Activated CD8-positive, alpha-beta T cell treated with anti-CD3 and anti-CD28 coated beads, Interleukin-2, amount 10 ng/mL, durations not matched to agents 7 days and 5 days (primary cell): ENCODE measurements around the gene BRD7. TPM values are rescaled to one million over a fixed set of nuclear protein-coding genes. Genes with fewer than 3 reads are reported as not detected.

Source experiments
- ATAC-seq: fragments of 150-1000 bp; cut with Tn5 transposase; one replicate; pipeline ENCODE4 v1.10.0; 2021; ENCODE audit warnings: moderate library complexity
- CTCF ChIA-PET: fragments of 350-600 bp; sonication (Branson Sonifier 250); formaldehyde crosslinking; loops from one replicate; lab custom pipeline; 2021; ENCODE audit warnings: antibody characterized with exemption; lab: Charles Lee
- POLR2A ChIA-PET: fragments of 350-600 bp; sonication (Branson Sonifier 250); formaldehyde crosslinking; loops from one replicate; lab custom pipeline; 2021; ENCODE audit warnings: antibody characterized with exemption; lab: Charles Lee
- DNase-seq: peaks from one replicate; pipeline ENCODE4 v3.0.0-alpha.2; 2020
- H3K27ac Mint-ChIP-seq: one replicate; pipeline ENCODE4 v1.8.0; 2021; ENCODE audit warnings: mild to moderate bottlenecking, mixed read lengths
- H3K27me3 Mint-ChIP-seq: one replicate; pipeline ENCODE4 v1.8.0; 2021; ENCODE audit warnings: low read depth, mixed read lengths
- H3K36me3 Mint-ChIP-seq: one replicate; pipeline ENCODE4 v1.8.0; 2021; ENCODE audit warnings: low read depth, mixed read lengths
- H3K4me1 Mint-ChIP-seq: one replicate; pipeline ENCODE4 v1.8.0; 2021; ENCODE audit warnings: low read depth, mixed read lengths
- H3K4me3 Mint-ChIP-seq: one replicate; pipeline ENCODE4 v1.8.0; 2021; ENCODE audit warnings: mild to moderate bottlenecking, mixed read lengths
- H3K9me3 Mint-ChIP-seq: one replicate; pipeline ENCODE4 v1.8.0; 2022; ENCODE audit warnings: mixed read lengths; ENCODE audit not compliant: insufficient read depth
- total RNA-seq, 2 experiments: library from RNA; stranded (reverse); gene quantifications; one replicate each; pipeline ENCODE4 v1.2.3, GENCODE V29; 2021

BRD7 gene
- total RNA-seq, 2 experiments from 2014 or later = 88.9 to 90.4 TPM

DNA sequence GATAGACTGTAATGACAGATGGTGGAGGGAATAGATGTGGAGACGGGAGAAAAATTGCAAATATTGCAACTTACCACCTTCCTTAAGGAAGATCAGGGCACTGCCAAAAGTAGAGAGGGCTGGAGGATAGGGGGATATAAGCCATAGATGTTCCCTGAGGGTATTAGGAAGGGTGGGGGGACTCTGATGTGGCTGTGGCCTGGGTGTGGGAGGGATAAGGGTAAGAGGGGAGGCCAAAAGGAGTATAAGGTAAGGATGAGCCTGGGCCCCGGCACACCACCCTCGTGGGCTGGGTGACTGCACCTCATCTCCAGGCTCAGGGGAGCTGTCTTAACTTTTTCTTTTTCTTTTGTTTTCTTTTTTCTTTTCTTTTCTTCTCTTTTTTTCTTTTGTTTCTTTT lies 30.6 kb upstream of the BRD7 start:
- ChIA-PET POLR2A (no interaction called here), CTCF (no interaction called here)
- no peaks in the 10 kb centered on the region for H3K27me3 Mint-ChIP-seq
- no peak overlapping the region for H3K27ac Mint-ChIP-seq
- DNase-seq (no peak), ATAC-seq (no peak)
- no peak overlapping the region for H3K4me3 Mint-ChIP-seq
- peaks cover 4% of the 10 kb centered on the region for H3K4me1 Mint-ChIP-seq
- H3K36me3 Mint-ChIP-seq = no peaks in the 10 kb centered on the region
- H3K9me3 Mint-ChIP-seq = no peaks in the 10 kb centered on the region

DNA sequence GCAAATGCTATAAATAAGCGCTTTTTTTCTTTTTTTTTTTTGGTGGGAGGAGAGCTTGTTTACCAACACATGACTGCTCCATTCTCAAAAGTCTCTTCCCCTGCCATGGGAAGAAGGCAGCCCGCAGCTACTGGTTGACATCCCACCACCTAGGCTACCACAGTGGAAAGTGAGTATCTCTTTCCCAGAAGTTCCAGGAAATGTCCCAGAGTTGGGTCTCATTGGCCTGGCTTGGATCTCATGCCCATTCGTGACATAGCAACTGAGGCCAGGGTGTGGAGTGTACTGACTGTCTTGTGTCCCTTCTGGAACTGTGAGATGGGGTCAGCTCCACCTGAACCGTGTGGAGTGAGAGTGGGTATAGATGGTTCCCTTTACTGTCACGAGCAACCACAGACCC lies 29.5 kb upstream of the BRD7 start:
- POLR2A ChIA-PET = no interaction called here
- H3K27ac Mint-ChIP-seq = no peak overlapping the region
- no peaks in the 10 kb centered on the region for H3K27me3 Mint-ChIP-seq
- no peaks in the 10 kb centered on the region for H3K9me3 Mint-ChIP-seq
- CTCF ChIA-PET = no interaction called here
- no peak for DNase-seq
- H3K36me3 Mint-ChIP-seq = no peaks in the 10 kb centered on the region
- H3K4me3 Mint-ChIP-seq = no peak overlapping the region
- ATAC-seq = no peak
- peaks cover 4% of the 10 kb centered on the region for H3K4me1 Mint-ChIP-seq

DNA sequence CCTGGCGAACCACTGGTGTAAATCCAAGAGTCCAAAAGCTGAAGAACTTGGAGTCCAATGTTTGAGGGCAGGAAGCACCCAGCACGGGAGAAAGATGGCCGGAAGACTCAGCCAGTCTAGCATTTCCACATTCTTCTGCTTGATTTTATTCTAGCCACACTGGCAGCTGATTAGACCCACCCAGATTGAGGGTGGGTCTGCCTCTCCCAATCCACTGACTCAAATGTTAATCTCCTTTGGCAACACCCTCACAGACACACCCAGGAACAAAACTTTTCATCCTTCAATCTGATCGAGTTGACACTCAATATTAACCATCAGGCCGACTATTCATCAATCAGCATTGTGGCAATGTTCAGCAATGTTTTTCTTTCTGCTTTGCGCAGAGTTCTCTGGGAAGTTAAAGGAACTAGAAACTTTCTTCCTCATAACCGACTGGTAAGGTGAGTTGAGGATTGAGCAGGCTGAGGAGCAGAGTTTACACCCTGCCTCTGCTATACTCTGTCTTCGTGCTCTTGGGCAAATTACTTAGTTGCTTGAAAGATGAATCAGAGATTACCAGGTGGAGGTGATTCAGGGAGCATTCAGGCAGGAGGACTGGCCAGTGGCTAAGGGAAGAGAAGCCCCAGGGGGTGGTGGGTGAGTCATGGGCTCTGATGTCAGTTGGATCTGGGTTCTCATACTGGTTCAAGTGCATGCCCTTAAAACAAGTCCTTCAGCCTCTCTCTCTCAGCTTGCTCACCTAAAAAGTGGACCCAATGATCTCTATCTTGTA lies 28.2 kb upstream of the BRD7 start:
- no peak overlapping the region for H3K4me3 Mint-ChIP-seq
- no peaks in the 10 kb centered on the region for H3K9me3 Mint-ChIP-seq
- ChIA-PET CTCF (no interaction called here), POLR2A (no interaction called here)
- DNase-seq (peak; percentile 16), ATAC-seq (no peak)
- H3K36me3 Mint-ChIP-seq = no peaks in the 10 kb centered on the region
- no peaks in the 10 kb centered on the region for H3K27me3 Mint-ChIP-seq
- no peak overlapping the region for H3K27ac Mint-ChIP-seq
- peaks cover 4% of the 10 kb centered on the region for H3K4me1 Mint-ChIP-seq

DNA sequence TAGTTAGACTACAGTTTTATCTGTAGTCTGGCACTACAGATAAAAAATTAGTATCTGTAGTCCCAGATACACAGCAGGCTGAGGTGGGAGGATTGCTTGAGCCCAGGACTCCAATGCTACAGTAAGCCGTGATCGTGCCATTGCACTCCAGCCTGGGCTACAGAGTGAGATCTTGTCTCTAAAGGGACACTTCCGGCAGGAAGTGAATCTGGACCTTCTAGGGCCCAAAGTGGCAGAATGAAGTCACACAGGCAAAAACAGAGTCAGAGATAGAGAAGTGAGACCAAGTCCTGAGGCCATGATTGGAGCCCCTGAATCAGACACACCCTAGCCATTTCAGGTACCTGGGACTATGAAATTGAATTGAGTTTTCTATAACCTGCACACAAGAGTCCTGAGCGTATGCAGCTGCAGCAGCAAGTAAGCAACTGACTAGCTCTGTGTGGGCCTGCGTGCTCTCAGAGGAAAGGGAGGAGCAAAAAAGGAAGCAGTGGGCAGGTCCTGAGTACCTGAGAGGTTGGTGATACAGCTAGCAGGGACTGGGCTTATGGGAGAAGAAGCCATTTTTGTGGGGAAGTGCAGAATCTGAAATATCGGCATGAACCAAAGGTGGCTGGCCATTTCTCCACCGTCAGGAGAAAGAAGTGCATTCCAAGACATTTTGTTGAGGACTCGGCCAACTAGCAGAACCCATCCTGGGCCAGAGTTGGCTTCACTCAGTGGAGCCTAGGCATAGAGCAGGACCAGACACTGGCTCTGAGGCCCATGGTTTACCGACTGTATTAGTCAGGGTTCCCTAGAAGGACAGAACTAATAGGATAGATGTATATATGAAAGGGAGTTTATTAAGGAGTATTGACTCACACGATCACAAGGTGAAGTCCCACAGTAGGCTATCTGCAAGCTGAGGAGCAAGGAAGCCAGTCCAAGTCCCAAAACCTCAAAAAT lies 27.2 kb upstream of the BRD7 start:
- no peaks in the 10 kb centered on the region for H3K36me3 Mint-ChIP-seq
- no peaks in the 10 kb centered on the region for H3K27me3 Mint-ChIP-seq
- no peak for ATAC-seq
- peak; percentile 20 for DNase-seq
- CTCF ChIA-PET = interaction anchor here (0.6 kb wide), 1 partner anchor 26 kb away, joined by 3 read pairs; no protein-coding TSS in a partner anchor
- no peaks in the 10 kb centered on the region for H3K9me3 Mint-ChIP-seq
- H3K4me1 Mint-ChIP-seq = peaks cover 4% of the 10 kb centered on the region
- POLR2A ChIA-PET = no interaction called here
- H3K4me3 Mint-ChIP-seq = no peak overlapping the region
- peak overlapping the region; percentile 18 for H3K27ac Mint-ChIP-seq

DNA sequence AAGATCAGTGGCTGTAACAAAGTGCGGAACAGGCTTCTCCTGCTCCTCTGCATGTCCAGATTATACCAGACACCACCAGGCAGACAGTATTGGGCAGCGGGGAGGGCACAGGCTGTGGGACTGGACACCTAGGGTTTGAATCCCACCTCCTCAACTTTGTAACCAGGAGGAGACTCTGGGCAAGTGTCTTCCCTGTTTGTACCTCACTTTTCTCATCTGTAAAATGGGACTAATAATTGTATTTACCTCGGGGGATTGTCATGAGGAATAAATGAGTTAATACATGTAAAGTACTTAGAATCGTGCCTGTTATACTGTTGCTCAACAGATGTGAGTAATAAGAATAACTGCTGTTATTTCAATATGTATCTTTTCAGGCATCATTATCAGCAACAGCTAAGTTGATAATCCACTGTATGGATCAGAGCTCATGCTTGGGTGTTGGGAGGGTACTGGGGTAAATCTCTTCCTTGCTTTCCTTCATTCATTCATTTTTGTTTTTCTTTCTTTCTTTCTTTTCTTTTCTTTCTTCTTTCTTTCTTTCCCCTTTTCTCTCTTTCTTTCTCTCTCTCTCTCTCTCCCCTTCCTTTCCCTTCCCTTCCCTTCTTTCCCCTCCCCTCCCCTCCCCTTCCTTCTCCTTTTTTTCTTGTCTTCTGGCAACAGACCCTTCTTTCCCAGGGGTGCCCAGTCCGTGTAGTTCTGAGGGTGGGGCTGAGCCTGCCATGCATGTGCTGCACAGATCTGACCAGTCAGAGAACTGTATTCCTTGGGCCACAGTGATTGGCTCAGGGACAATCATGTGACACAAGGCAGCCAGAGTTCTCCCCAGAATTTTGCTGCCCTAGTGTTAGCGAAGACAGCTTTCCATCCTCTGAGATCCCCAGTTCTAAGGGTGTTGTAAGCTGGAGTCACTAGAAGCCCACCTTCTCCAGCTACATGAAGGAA lies 25.3 kb upstream of the BRD7 start:
- H3K27me3 Mint-ChIP-seq = no peaks in the 10 kb centered on the region
- peaks cover 4% of the 10 kb centered on the region for H3K4me1 Mint-ChIP-seq
- POLR2A ChIA-PET = no interaction called here
- H3K36me3 Mint-ChIP-seq = no peaks in the 10 kb centered on the region
- CTCF ChIA-PET = interaction anchor here (0.9 to 1.2 kb wide), 3 partner anchors 24 to 115 kb away, joined by 3 to 4 read pairs (median 3); no protein-coding TSS in a partner anchor
- H3K9me3 Mint-ChIP-seq = no peaks in the 10 kb centered on the region
- no peak overlapping the region for H3K4me3 Mint-ChIP-seq
- no peak for DNase-seq
- H3K27ac Mint-ChIP-seq = no peak overlapping the region
- ATAC-seq = no peak

DNA sequence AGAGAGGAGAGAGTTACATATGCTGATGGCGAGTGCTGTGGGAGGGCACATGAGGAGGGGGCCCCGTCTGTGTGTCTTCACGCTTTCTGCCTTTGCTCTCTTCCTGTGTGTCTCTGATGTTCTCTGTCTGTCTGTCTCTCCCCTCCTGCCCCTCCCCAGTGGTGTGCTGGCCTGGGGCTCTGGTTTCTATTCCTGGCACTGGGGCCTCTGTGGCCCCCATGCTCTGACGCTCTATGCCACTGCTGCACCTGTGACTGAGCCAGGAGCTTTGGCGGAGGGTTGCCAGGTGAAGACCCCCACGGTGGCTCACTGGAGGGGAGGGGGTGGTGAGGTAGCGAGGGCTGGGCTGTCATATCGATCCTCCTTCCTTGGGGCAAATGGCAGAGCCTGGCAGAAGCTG lies 24.6 kb upstream of the BRD7 start:
- Mint-ChIP-seq H3K27me3 (no peaks in the 10 kb centered on the region), H3K4me3 (no peak overlapping the region), H3K27ac (no peak overlapping the region), H3K36me3 (no peaks in the 10 kb centered on the region), H3K4me1 (peaks cover 4% of the 10 kb centered on the region), H3K9me3 (no peaks in the 10 kb centered on the region)
- ATAC-seq (no peak), DNase-seq (no peak)
- ChIA-PET CTCF (no interaction called here), POLR2A (no interaction called here)

DNA sequence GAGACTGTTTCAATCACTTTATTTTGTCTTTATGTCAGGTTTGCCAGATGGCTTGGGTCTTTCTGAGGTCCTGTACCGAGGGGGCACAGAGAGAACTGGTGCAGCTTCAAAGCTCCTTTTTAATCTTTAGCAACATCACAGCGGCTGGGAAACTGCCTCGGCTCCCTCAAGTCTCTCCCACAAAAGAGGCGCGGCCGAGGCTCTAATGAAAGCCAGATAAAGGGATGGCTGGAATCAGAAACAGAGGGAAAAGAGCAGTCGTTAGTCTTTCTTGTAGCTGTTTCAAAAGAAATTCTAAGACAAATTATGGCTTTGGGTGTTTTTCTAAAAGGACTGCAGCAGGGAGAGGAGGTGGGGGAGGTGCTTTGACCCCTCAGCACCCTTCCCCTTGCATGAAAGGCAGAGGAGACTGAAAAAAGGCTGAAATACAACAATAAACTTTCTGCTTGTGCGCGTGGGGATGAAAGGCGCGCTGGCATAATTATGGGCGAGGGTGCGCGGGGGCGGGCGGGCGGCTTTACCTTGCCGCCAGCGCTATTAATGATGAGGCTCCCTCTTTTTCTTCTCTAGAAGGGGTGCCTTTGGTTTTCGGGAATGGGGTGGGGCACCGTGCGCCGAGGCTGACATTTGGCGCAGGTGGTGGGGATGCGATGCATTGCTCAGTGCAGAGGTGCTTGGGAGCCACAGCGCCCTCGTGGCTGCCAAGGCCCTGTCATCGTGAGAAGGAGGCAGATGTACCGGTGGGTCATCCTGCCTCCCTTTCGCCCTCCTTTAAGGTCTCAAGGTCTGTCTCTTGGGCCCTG lies 22.3 kb upstream of the BRD7 start:
- Mint-ChIP-seq H3K36me3 (no peaks in the 10 kb centered on the region), H3K27me3 (peaks cover 5% of the 10 kb centered on the region), H3K27ac (no peak overlapping the region), H3K4me1 (peaks cover 4% of the 10 kb centered on the region), H3K4me3 (no peak overlapping the region), H3K9me3 (no peaks in the 10 kb centered on the region)
- ATAC-seq (no peak), DNase-seq (no peak)
- ChIA-PET POLR2A (no interaction called here), CTCF (interaction anchor here (1.3 kb wide), 1 partner anchor 415 kb away, joined by 3 read pairs; no protein-coding TSS in a partner anchor)

DNA sequence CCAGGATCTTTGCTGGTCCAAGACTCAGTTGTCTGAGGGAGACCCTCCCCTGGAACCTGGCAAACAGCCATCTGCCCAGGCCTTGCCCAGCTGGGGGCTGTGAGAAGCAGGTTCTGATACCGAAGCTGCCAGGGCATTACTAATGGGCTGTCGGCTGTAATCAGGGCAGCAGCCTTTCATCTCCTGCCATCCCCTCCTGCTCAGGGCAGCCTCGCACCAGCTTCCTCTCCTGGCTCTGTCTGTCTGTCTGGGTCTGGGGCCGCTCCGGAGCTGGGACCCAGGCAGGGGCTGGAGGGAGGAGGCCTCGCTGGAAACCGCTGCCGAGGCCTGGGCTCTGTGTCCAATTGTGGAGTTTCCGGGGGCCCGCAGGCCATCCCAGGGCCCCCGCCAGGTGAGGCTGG lies 21.6 kb upstream of the BRD7 start:
- no peak for DNase-seq
- no peaks in the 10 kb centered on the region for H3K9me3 Mint-ChIP-seq
- no peak for ATAC-seq
- H3K27ac Mint-ChIP-seq = no peak overlapping the region
- no peaks in the 10 kb centered on the region for H3K36me3 Mint-ChIP-seq
- CTCF ChIA-PET = interaction anchor here (1.3 kb wide), 1 partner anchor 416 kb away, joined by 3 read pairs; no protein-coding TSS in a partner anchor
- H3K4me3 Mint-ChIP-seq = no peak overlapping the region
- H3K4me1 Mint-ChIP-seq = no peaks in the 10 kb centered on the region
- H3K27me3 Mint-ChIP-seq = peaks cover 5% of the 10 kb centered on the region
- POLR2A ChIA-PET = no interaction called here

DNA sequence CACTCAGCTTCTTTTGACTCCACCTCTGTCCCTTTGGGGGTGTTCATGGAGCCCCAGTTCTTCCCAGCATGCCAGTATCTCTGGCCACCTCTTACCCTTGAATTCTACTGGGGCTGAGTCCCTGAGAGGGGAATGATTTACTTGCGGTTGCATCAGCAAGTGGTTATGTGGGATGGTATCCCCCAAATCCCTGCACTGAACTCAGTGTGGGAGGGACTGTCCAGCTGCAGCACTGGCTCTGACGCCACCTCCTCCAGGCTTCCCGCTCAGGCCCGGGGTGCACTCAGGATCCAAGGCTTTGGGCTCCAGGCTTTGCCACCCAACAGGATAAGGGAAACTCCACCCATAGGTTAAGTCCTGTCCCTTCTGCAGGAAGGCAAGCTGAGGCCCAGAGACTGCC lies 21.1 kb upstream of the BRD7 start:
- ChIA-PET POLR2A (no interaction called here), CTCF (interaction anchor here (1.2 to 1.4 kb wide), 3 partner anchors 275 to 416 kb away, joined by 3 to 6 read pairs (median 3); no protein-coding TSS in a partner anchor)
- no peak overlapping the region for H3K27ac Mint-ChIP-seq
- no peaks in the 10 kb centered on the region for H3K36me3 Mint-ChIP-seq
- H3K27me3 Mint-ChIP-seq = peaks cover 5% of the 10 kb centered on the region
- DNase-seq (no peak), ATAC-seq (no peak)
- no peaks in the 10 kb centered on the region for H3K4me1 Mint-ChIP-seq
- H3K4me3 Mint-ChIP-seq = no peak overlapping the region
- no peaks in the 10 kb centered on the region for H3K9me3 Mint-ChIP-seq

DNA sequence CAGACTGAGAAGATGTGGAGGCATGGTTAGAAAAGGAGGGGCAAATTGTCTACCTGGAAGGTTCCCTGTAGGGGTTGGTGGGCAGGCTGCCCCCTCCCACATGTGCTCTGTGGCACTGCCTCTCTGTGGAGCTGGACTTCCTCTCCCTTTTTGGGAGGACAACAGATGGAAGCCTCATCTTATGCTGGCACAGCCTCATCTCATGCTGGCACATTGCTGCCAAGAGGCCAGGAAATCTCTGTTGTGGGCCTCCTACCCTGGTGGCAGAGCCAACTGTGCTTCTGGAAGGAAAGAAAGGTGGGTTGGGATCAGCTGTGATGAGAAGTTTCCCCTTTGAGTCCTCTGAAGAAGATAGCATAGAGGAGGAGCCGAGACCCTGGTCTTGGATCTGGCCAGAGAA lies 19.7 kb upstream of the BRD7 start:
- Mint-ChIP-seq H3K27me3 (peaks cover 5% of the 10 kb centered on the region), H3K36me3 (no peaks in the 10 kb centered on the region), H3K4me3 (no peak overlapping the region), H3K9me3 (no peaks in the 10 kb centered on the region), H3K4me1 (no peaks in the 10 kb centered on the region), H3K27ac (no peak overlapping the region)
- no peak for ATAC-seq
- ChIA-PET POLR2A (no interaction called here), CTCF (interaction anchor here (1.2 to 1.4 kb wide), 2 partner anchors 62 to 418 kb away, joined by 3 to 4 read pairs; no protein-coding TSS in a partner anchor)
- no peak for DNase-seq
